ENCODE data around the gene EPB41. TPM values are rescaled to one million over a fixed set of nuclear protein-coding genes. Genes with fewer than 3 reads are reported as not detected.
A peak's percentile ranks its signal among the peaks of the same experiment; 100 is the strongest.

EPB41 gene
- total RNA-seq, 1 donor from 2014 or later, result 102 TPM

- no peak for DNase-seq (ENCODE audit: low spot score, unreplicated experiment)
- H3K27ac Mint-ChIP-seq, result peak overlapping the region; percentile 59
- H3K9me3 Mint-ChIP-seq (ENCODE audit: low read depth), result no peaks in the 10 kb centered on the region
- no peaks in the 10 kb centered on the region for H3K36me3 Mint-ChIP-seq (ENCODE audit: insufficient read depth)
- peaks cover 24% of the 10 kb centered on the region for H3K4me1 Mint-ChIP-seq (ENCODE audit: low read depth)
- no peak overlapping the region for H3K4me3 Mint-ChIP-seq (ENCODE audit: low read depth)
- no peaks in the 10 kb centered on the region for H3K27me3 Mint-ChIP-seq
- TF ChIP-seq CTCF (IDR thresholded peaks at IDR 0.05; ENCODE audit: unreplicated experiment), result no peak
Measured at GRCh38 chr1:28927648-28928313, 13.4 kb downstream of the EPB41 start.

- DNase-seq (ENCODE audit: low spot score, unreplicated experiment), result no peak
- Mint-ChIP-seq H3K36me3 (ENCODE audit: insufficient read depth) (no peaks in the 10 kb centered on the region), H3K4me3 (ENCODE audit: low read depth) (no peak overlapping the region), H3K27ac (peak overlapping the region; percentile 59), H3K4me1 (ENCODE audit: low read depth) (peaks cover 24% of the 10 kb centered on the region), H3K9me3 (ENCODE audit: low read depth) (no peaks in the 10 kb centered on the region), H3K27me3 (no peaks in the 10 kb centered on the region)
- TF ChIP-seq CTCF (IDR thresholded peaks at IDR 0.05; ENCODE audit: unreplicated experiment), result no peak
Measured at GRCh38 chr1:28928314-28928941, 14.1 kb downstream of the EPB41 start.

GRCh38 chr1:28933277-28933676, 18.9 kb downstream of the EPB41 start:
- no peaks in the 10 kb centered on the region for H3K9me3 Mint-ChIP-seq (ENCODE audit: low read depth)
- no peak for TF ChIP-seq CTCF (IDR thresholded peaks at IDR 0.05; ENCODE audit: unreplicated experiment)
- no peaks in the 10 kb centered on the region for H3K27me3 Mint-ChIP-seq
- H3K4me3 Mint-ChIP-seq (ENCODE audit: low read depth), result no peak overlapping the region
- no peak overlapping the region for H3K27ac Mint-ChIP-seq
- DNase-seq (ENCODE audit: low spot score, unreplicated experiment), result no peak
- peaks cover 7% of the 10 kb centered on the region for H3K4me1 Mint-ChIP-seq (ENCODE audit: low read depth)
- H3K36me3 Mint-ChIP-seq (ENCODE audit: insufficient read depth), result no peaks in the 10 kb centered on the region

GRCh38 chr1:28933918-28934317, 19.5 kb downstream of the EPB41 start:
- TF ChIP-seq CTCF (IDR thresholded peaks at IDR 0.05; ENCODE audit: unreplicated experiment), result no peak
- peaks cover 2% of the 10 kb centered on the region for H3K4me1 Mint-ChIP-seq (ENCODE audit: low read depth)
- H3K9me3 Mint-ChIP-seq (ENCODE audit: low read depth), result no peaks in the 10 kb centered on the region
- H3K27me3 Mint-ChIP-seq, result no peaks in the 10 kb centered on the region
- DNase-seq (ENCODE audit: low spot score, unreplicated experiment), result no peak
- no peak overlapping the region for H3K4me3 Mint-ChIP-seq (ENCODE audit: low read depth)
- H3K36me3 Mint-ChIP-seq (ENCODE audit: insufficient read depth), result no peaks in the 10 kb centered on the region
- no peak overlapping the region for H3K27ac Mint-ChIP-seq

GRCh38 chr1:28934676-28935075, 20.3 kb downstream of the EPB41 start:
- H3K36me3 Mint-ChIP-seq (ENCODE audit: insufficient read depth), result no peaks in the 10 kb centered on the region
- no peaks in the 10 kb centered on the region for H3K27me3 Mint-ChIP-seq
- DNase-seq (ENCODE audit: low spot score, unreplicated experiment), result no peak
- no peak for TF ChIP-seq CTCF (IDR thresholded peaks at IDR 0.05; ENCODE audit: unreplicated experiment)
- peaks cover 2% of the 10 kb centered on the region for H3K4me1 Mint-ChIP-seq (ENCODE audit: low read depth)
- no peak overlapping the region for H3K4me3 Mint-ChIP-seq (ENCODE audit: low read depth)
- no peaks in the 10 kb centered on the region for H3K9me3 Mint-ChIP-seq (ENCODE audit: low read depth)
- no peak overlapping the region for H3K27ac Mint-ChIP-seq

All from progenitor cell of endocrine pancreas (in vitro differentiated cells).